IMR-90 (cell line): ENCODE results near the gene PAPLN. TPM values are rescaled to one million over a fixed set of nuclear protein-coding genes. Genes with fewer than 3 reads are reported as not detected.

Experiments used
- ATAC-seq: fragments of 200-7000 bp; cut with Tn5 transposase; 2 replicates; pipeline ENCODE4 v1.9.1; 2020; ENCODE audit warnings: low read depth, mild to moderate bottlenecking, moderate library complexity
- BruUV-seq: library from RNA; stranded (reverse); fragments of 400-500 nt; replicated peaks from 2 replicates; lab custom pipeline; 2021; lab: Mats Ljungman, UMichigan
- CTCF ChIA-PET: fragments of 300-600 bp; formaldehyde crosslinking; extraction: SDS; loops from one replicate; lab custom pipeline; 2021; ENCODE audit warnings: antibody characterized with exemption; lab: Yijun Ruan, JAX
- POLR2A ChIA-PET: fragments of 300-600 bp; sonication (Branson Sonifier 250); formaldehyde crosslinking; loops from one replicate; lab custom pipeline; 2022; ENCODE audit warnings: antibody characterized with exemption; ENCODE audit not compliant: unreplicated experiment; lab: Charles Lee
- DNase-seq: peaks from one replicate; pipeline ENCODE4 v3.0.0; 2013
- H2AFZ ChIP-seq: replicated peaks from 2 replicates; pipeline ENCODE3; 2013; ENCODE audit warnings: low read length, mild to moderate bottlenecking; ENCODE audit not compliant: poor library complexity
- H2AK5ac ChIP-seq: 2 replicates; pipeline ENCODE4 v1.6.1; 2013; ENCODE audit warnings: low read depth, low read length, inconsistent platforms
- H2AK9ac ChIP-seq: replicated peaks from 2 replicates; pipeline ENCODE3; 2013; ENCODE audit warnings: mild to moderate bottlenecking, low read depth, low read length, moderate library complexity; ENCODE audit not compliant: poor library complexity
- H2BK120ac ChIP-seq: 2 replicates; pipeline ENCODE4 v1.6.1; 2013; ENCODE audit warnings: low read depth, low read length, inconsistent platforms
- H2BK15ac ChIP-seq: 3 replicates; pipeline ENCODE4 v1.6.1; 2013; ENCODE audit warnings: low read depth, low read length, inconsistent platforms
- H2BK20ac ChIP-seq: 2 replicates; pipeline ENCODE4 v1.6.1; 2013; ENCODE audit warnings: low read depth, mild to moderate bottlenecking, inconsistent platforms, low read length, moderate library complexity
- H2BK5ac ChIP-seq: 2 replicates; pipeline ENCODE4 v1.6.1; 2013; ENCODE audit warnings: mild to moderate bottlenecking, low read depth, low read length, inconsistent platforms; ENCODE audit not compliant: poor library complexity, severe bottlenecking
- H3K14ac ChIP-seq: replicated peaks from 2 replicates; pipeline ENCODE4 v1.6.1; 2013; ENCODE audit warnings: low read depth, low read length, inconsistent platforms
- H3K18ac ChIP-seq: 2 replicates; pipeline ENCODE4 v1.6.1; 2013; ENCODE audit warnings: low read depth, low read length, control low read depth
- H3K23ac ChIP-seq: 2 replicates; pipeline ENCODE4 v1.6.1; 2013; ENCODE audit warnings: low read depth, low read length, inconsistent platforms
- H3K27ac ChIP-seq: 2 replicates; pipeline ENCODE4 v1.5.1; 2013; ENCODE audit warnings: mild to moderate bottlenecking, control low read depth, low read length; ENCODE audit not compliant: insufficient read depth
- H3K27me3 ChIP-seq: 2 replicates; pipeline ENCODE4 v1.6.1; 2013; ENCODE audit warnings: low read length; ENCODE audit not compliant: control insufficient read depth, insufficient read depth
- H3K36me3 ChIP-seq: 2 replicates; pipeline ENCODE4 v1.6.1; 2013; ENCODE audit warnings: low read length, mixed read lengths; ENCODE audit not compliant: control insufficient read depth, insufficient read depth
- H3K4ac ChIP-seq: 2 replicates; pipeline ENCODE4 v1.6.1; 2013; ENCODE audit warnings: low read depth, low read length, inconsistent platforms
- H3K4me1 ChIP-seq: 2 replicates; pipeline ENCODE4 v1.6.1; 2013; ENCODE audit warnings: low read length, mixed read lengths; ENCODE audit not compliant: control insufficient read depth, insufficient read depth
- H3K4me2 ChIP-seq: 2 replicates; pipeline ENCODE4 v1.6.1; 2013; ENCODE audit warnings: low read depth, mild to moderate bottlenecking, control low read depth, low read length, moderate library complexity
- H3K4me3 ChIP-seq: 2 replicates; pipeline ENCODE4 v1.5.1; 2013; ENCODE audit warnings: low read depth, mild to moderate bottlenecking, control low read depth, low read length, moderate library complexity; ENCODE audit not compliant: insufficient read depth
- H3K56ac ChIP-seq: 2 replicates; pipeline ENCODE4 v1.6.1; 2013; ENCODE audit warnings: low read length, inconsistent platforms; ENCODE audit not compliant: insufficient read depth; ENCODE audit errors: extremely low read depth
- H3K79me1 ChIP-seq, 2 experiments: 2 replicates each; pipeline ENCODE4 v1.6.1; 2013; ENCODE audit warnings: low read length in 2 of 2, inconsistent platforms in 1 of 2, low read depth in 1 of 2
- H3K9ac ChIP-seq: 2 replicates; pipeline ENCODE4 v1.6.1; 2013; ENCODE audit warnings: low read depth, low read length, control low read depth
- H3K9me1 ChIP-seq: 2 replicates; pipeline ENCODE4 v1.6.1; 2013; ENCODE audit warnings: low read length, inconsistent platforms; ENCODE audit not compliant: insufficient read depth
- H3K9me3 ChIP-seq: 2 replicates; pipeline ENCODE4 v1.6.1; 2013; ENCODE audit warnings: low read length; ENCODE audit not compliant: control insufficient read depth, insufficient read depth
- H4K20me1 ChIP-seq: 2 replicates; pipeline ENCODE4 v1.6.1; 2013; ENCODE audit warnings: low read length, inconsistent platforms; ENCODE audit not compliant: insufficient read depth
- H4K5ac ChIP-seq: 2 replicates; pipeline ENCODE4 v1.6.1; 2013; ENCODE audit warnings: mild to moderate bottlenecking, low read depth, low read length, control low read depth
- H4K8ac ChIP-seq, 2 experiments: 2 replicates each; pipeline ENCODE4 v1.6.1; 2013; ENCODE audit warnings: low read depth in 2 of 2, low read length in 2 of 2, control low read depth in 1 of 2, inconsistent platforms in 1 of 2
- H4K91ac ChIP-seq: 2 replicates; pipeline ENCODE4 v1.6.1; 2013; ENCODE audit warnings: low read depth, low read length, inconsistent platforms; ENCODE audit not compliant: insufficient read depth
- CHD1 ChIP-seq: IDR thresholded peaks from 2 replicates; pipeline ENCODE4 v1.6.1; 2012; ENCODE audit warnings: low read depth, low read length, improper control_type of control experiment
- FOS ChIP-seq: fragments of 150-350 bp; IDR thresholded peaks from 2 replicates; pipeline ENCODE4 v1.6.1; 2016; ENCODE audit warnings: low read depth, low read length
- MAFK ChIP-seq: IDR thresholded peaks from 2 replicates; pipeline ENCODE4 v1.6.1; 2012; ENCODE audit warnings: low read depth, low read length, improper control_type of control experiment
- MAZ ChIP-seq: IDR thresholded peaks from 2 replicates; pipeline ENCODE4 v1.6.1; 2012; ENCODE audit warnings: low read depth, mild to moderate bottlenecking, low read length, improper control_type of control experiment, moderate library complexity, borderline replicate concordance
- MXI1 ChIP-seq: IDR thresholded peaks from 2 replicates; pipeline ENCODE4 v1.6.1; 2012; ENCODE audit warnings: low read depth, mild to moderate bottlenecking, low read length, moderate library complexity, borderline replicate concordance
- RCOR1 ChIP-seq: IDR thresholded peaks from 2 replicates; pipeline ENCODE4 v1.6.1; 2012; ENCODE audit warnings: mild to moderate bottlenecking, low read length, improper control_type of control experiment; ENCODE audit not compliant: insufficient replicate concordance
- WGBS, 2 experiments: methylation state at CpG; one replicate each; pipeline versions ENCODE4 v1.1.5 to v1.1.7; 2013; ENCODE audit warnings: missing lambda C conversion rate in 2 of 2; ENCODE audit not compliant: insufficient read length in 1 of 2; ENCODE audit errors: extremely low coverage in 2 of 2; 5-methylcytosine and 5-hydroxymethylcytosine counted together
- dilution Hi-C: fragments of 300-500 bp; cut with HindIII; formaldehyde crosslinking; loops from one replicate; pipeline ENCODE4 v1.14.3; 2018; ENCODE audit warnings: low sequenced_read_pairs; ENCODE audit not compliant: unreplicated experiment
- in situ Hi-C: fragments of 300-500 bp; cut with MboI; formaldehyde crosslinking; loops from 3 replicates; pipeline ENCODE4 v1.14.3; 2019; ENCODE audit warnings: low sequenced_read_pairs, inconsistent platforms, mixed read lengths
- intact Hi-C: fragments of 100-400 bp; cut with micrococcal nuclease; formaldehyde crosslinking; loops from 2 replicates; pipeline ENCODE4 v1.10.0; 2022
- polyA plus RNA-seq, 3 experiments: library from polyadenylated mRNA; depleted of rRNA; stranded (reverse); fragments of >200 nt; gene quantifications; 2 replicates each; pipeline ENCODE4 v1.2.3, GENCODE V29; 2012; ENCODE audit warnings: low replicate concordance in 1 of 3
- total RNA-seq: library from RNA; depleted of rRNA; stranded (reverse); fragments of >200 nt; gene quantifications from 2 replicates; pipeline ENCODE4 v1.2.3, GENCODE V29; 2012

Gene PAPLN
- total and polyA plus RNA-seq, 2 of the 4 experiments (the other 2 are of a cell fraction): 0.36 to 1.2 TPM

DNA sequence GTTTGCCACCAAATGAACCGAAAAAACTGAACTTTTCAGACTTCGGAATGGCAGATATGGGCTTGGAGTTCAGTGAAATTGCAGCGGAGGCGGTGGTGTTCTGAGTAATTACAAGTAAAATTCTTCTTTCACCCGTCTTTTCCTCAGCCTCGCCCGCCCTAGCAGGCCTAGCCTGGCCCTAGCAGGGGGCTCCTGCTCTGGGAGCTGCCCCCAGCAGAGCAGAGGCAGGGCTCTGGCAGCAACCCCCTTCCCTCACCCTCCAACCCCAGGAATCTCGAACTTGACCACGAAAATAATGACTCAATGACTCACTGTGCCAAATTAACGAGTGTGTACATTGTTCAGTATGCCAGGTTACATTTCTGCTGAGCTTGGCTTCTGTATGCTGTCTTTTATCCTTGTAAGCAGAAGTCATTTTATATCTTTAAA, 1.1 kb downstream of the PAPLN start:
- intact Hi-C loops (no loop called here), dilution Hi-C loops (no loop called here), in situ Hi-C loops (no loop called here)
- Histone ChIP-seq H3K4me1 (peaks cover 21% of the 10 kb centered on the region), H3K23ac (no peak overlapping the region), H4K91ac (0 out of 2 replicates have a peak overlapping the region, but pooled peaks have one; percentile 12), H3K14ac (no peak overlapping the region), H3K27ac (no peak overlapping the region; the same call in 1 of the 2 replicates), H3K27me3 (peaks cover 54% of the 10 kb centered on the region), H4K8ac (no peak overlapping the region), H2BK5ac (no peak overlapping the region), H3K79me1 (0 out of 4 replicates have a peak, but pooled peaks cover 0 to 4% of the 10 kb centered on the region in 2 experiments), H3K4me2 (peak overlapping the region; percentile 65), H3K9me1 (peaks cover 4% of the 10 kb centered on the region), H2AK5ac (no peak overlapping the region), H3K4me3 (no peak overlapping the region), H2BK15ac (no peak overlapping the region), H4K20me1 (peaks cover 5% of the 10 kb centered on the region; the same call in 1 of the 2 replicates), H3K56ac (no peak overlapping the region), H2BK120ac (peak overlapping the region; percentile 16; the same call in 1 of the 2 replicates), H3K4ac (no peak overlapping the region), H2AK9ac (peak overlapping the region; percentile 10), H4K5ac (no peak overlapping the region), H3K36me3 (no peaks in the 10 kb centered on the region), H3K9ac (no peak overlapping the region), H3K18ac (no peak overlapping the region), H2AFZ (peak overlapping the region; percentile 80), H3K9me3 (no peaks in the 10 kb centered on the region), H2BK20ac (no peak overlapping the region)
- ChIA-PET CTCF (no interaction called here), POLR2A (no interaction called here)
- no CpG with 5 or more reads among the region's 10 CpGs for WGBS, 2 experiments
- ATAC-seq (peak; percentile 70), DNase-seq (peak; percentile 73)
- TF ChIP-seq FOS (peak; percentile 51; the same call in 1 of the 2 replicates), CHD1 (no peak), MXI1 (no peak), MAZ (peak; percentile 100), MAFK (peak; percentile 78), RCOR1 (no peak)
- BruUV-seq: no TSS peak
